H1 (cell line): ENCODE results near the gene IFT172. TPM values are rescaled to one million over a fixed set of nuclear protein-coding genes. Genes with fewer than 3 reads are reported as not detected.

ENCODE experiments used
- BRCA1 ChIP-seq: IDR thresholded peaks from 2 replicates; pipeline ENCODE4 v1.6.1; 2012; ENCODE audit warnings: low read depth, low read length, improper control_type of control experiment
- CHD2 ChIP-seq: IDR thresholded peaks from 2 replicates; pipeline ENCODE4 v1.6.1; 2012; ENCODE audit warnings: low read length, improper control_type of control experiment
- EZH2 ChIP-seq: fragments of 200-600 bp; sonication (generic); IDR thresholded peaks from 2 replicates; pipeline ENCODE4 v1.7.1; 2012; ENCODE audit warnings: low read depth, mild to moderate bottlenecking, moderate library complexity, low read length, inconsistent platforms; ENCODE audit not compliant: severe bottlenecking
- FOSL1 ChIP-seq: IDR thresholded peaks from 2 replicates; pipeline ENCODE4 v1.6.1; 2011; ENCODE audit warnings: mild to moderate bottlenecking, low read depth, low read length, moderate library complexity; ENCODE audit not compliant: insufficient read depth
- HDAC2 ChIP-seq, 2 experiments: fragments of 300-600 bp in 1 of 2; sonication (generic) in 1 of 2; IDR thresholded peaks; 2 replicates each; pipeline ENCODE4 v1.6.1; 2011 to 2012; ENCODE audit warnings: low read depth in 2 of 2, low read length in 2 of 2, mild to moderate bottlenecking in 2 of 2, moderate library complexity in 2 of 2, borderline replicate concordance in 1 of 2, inconsistent platforms in 1 of 2
- RBBP5 ChIP-seq: IDR thresholded peaks from 2 replicates; pipeline ENCODE4 v1.7.1; 2012; ENCODE audit warnings: low read depth, mild to moderate bottlenecking, inconsistent platforms, low read length, moderate library complexity, borderline replicate concordance
- TAF1 ChIP-seq: IDR thresholded peaks from 2 replicates; pipeline ENCODE4 v1.6.1; 2011; ENCODE audit warnings: mild to moderate bottlenecking, low read depth, low read length
- TCF12 ChIP-seq: IDR thresholded peaks from 2 replicates; pipeline ENCODE4 v1.6.1; 2011; ENCODE audit warnings: low read depth, mild to moderate bottlenecking, low read length
- polyA plus RNA-seq, 7 experiments: library from polyadenylated mRNA; depleted of rRNA in 3 of 7; stranded (reverse) in 5 of 7; unstranded in 2 of 7; fragments of >200 nt in 5 of 7; fragments of 200-250 nt in 2 of 7; gene quantifications; 1 replicate in 5 of 7; 2 replicates in 1 of 7; 4 replicates in 1 of 7; pipeline versions ENCODE4 v1.2.1 to v1.2.3, GENCODE V29; 2011 to 2013; ENCODE audit warnings: missing spikeins in 2 of 7, mixed read lengths in 2 of 7
- total RNA-seq: library from RNA; stranded (reverse); fragmentation: NEBNext Ultra II Directional; extraction: Animal tissue kit (Norgen Biotek cat#: 25700); gene quantifications from 2 replicates; pipeline ENCODE4 v1.2.1, GENCODE V29; 2021
- TF ChIP-seq, protein P1 (sequence below): IDR thresholded peaks from 2 replicates; pipeline ENCODE4 v1.6.1; 2011; ENCODE audit warnings: low read depth, mild to moderate bottlenecking, low read length; ENCODE audit not compliant: insufficient read depth

Gene IFT172
- total and polyA plus RNA-seq, 2 of the 8 experiments (the other 6 are each of a cell fraction or from before 2014, with no cell fraction given): 13.5 to 14.0 TPM

DNA sequence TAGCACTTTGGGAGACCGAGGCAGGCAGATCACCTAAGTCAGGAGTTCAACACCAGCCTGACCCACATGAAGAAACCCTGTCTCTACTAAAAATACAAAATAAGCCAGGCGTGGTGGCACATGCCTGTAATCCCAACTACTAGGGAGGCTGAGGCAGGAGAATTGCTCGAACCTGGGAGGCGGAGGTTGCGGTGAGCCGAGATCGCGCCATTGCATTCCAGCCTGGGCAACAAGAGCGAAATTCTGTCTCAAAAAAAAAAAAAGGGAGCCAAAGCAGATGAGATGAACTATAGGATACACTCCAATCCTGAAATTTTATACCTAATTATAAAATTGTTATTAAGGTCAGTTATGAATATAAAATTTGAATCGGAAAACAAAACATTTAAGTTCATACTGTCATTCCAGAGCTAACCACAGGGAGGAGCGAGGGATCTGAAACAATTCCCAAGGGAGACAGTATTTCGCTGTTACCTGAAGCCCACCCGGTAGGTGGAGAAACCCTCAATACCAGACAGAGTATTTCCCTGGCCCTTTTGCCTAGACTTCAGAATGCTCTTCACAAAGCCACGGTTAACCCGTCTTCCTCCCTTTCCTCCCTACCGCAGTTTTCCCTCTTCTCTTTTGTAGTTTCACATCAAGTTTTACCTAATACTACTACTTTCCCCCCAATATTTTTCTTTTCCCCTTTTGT is 81.6 kb downstream of the IFT172 start (continued):
- no peak for TF ChIP-seq HDAC2 (IDR thresholded peaks at IDR 0.05; ENCODE audit: borderline replicate concordance in 1 of 2, low read depth in 2 of 2, low read length in 2 of 2)
- peak; percentile 55; the same call in 1 of the 2 replicates for TF ChIP-seq TAF1
- TF ChIP-seq, protein P1, sequence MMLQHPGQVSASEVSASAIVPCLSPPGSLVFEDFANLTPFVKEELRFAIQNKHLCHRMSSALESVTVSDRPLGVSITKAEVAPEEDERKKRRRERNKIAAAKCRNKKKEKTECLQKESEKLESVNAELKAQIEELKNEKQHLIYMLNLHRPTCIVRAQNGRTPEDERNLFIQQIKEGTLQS: no peak
- no peak for TF ChIP-seq RBBP5
- no peak for TF ChIP-seq EZH2
- no peak for TF ChIP-seq CHD2
- no peak for TF ChIP-seq FOSL1
- no peak for TF ChIP-seq TCF12
- no peak for TF ChIP-seq BRCA1
